ENCODE data around the gene HEATR9.

Gene HEATR9

DNA sequence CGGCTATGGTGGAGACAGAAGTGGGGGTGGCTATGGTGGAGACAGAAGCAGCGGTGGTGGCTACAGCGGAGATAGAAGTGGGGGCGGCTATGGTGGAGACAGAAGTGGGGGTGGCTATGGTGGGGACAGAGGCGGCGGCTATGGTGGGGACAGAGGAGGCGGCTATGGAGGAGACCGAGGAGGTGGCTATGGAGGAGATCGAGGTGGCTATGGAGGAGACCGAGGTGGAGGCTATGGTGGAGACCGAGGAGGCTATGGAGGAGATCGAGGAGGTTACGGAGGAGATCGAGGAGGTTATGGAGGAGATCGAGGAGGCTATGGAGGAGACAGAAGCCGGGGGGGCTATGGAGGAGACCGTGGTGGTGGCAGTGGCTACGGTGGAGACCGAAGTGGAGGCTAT is 24.1 kb downstream of the HEATR9 start:
- H3K4me3 ChIP-seq (ENCODE audit: low read depth, low read length) = no peak overlapping the region
- TF ChIP-seq, protein P1, sequence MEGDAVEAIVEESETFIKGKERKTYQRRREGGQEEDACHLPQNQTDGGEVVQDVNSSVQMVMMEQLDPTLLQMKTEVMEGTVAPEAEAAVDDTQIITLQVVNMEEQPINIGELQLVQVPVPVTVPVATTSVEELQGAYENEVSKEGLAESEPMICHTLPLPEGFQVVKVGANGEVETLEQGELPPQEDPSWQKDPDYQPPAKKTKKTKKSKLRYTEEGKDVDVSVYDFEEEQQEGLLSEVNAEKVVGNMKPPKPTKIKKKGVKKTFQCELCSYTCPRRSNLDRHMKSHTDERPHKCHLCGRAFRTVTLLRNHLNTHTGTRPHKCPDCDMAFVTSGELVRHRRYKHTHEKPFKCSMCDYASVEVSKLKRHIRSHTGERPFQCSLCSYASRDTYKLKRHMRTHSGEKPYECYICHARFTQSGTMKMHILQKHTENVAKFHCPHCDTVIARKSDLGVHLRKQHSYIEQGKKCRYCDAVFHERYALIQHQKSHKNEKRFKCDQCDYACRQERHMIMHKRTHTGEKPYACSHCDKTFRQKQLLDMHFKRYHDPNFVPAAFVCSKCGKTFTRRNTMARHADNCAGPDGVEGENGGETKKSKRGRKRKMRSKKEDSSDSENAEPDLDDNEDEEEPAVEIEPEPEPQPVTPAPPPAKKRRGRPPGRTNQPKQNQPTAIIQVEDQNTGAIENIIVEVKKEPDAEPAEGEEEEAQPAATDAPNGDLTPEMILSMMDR (IDR thresholded peaks at IDR 0.05; ENCODE audit: low read depth, low read length) = no peak

DNA sequence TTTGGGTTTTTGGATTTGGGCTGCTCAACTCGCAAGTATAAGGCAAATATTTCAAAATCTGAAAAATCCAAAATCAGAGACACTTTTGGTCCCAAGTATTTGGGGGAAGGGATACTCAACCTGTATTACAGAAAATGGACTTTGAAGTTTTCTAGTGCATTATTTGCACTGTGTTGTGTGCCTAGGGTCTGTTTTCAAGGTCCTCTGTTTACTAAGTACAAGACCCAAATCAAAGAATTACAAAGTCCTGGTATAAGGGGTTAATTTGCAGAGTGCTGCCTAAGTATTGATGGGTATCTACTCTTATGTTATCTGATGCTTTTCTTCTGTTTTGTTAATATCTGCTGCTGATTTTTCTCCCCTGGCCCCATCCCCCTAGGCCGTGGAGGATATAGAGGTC is 25.0 kb downstream of the HEATR9 start:
- TF ChIP-seq, protein P1 (IDR thresholded peaks at IDR 0.05; ENCODE audit: low read depth, low read length) = no peak
- H3K4me3 ChIP-seq (ENCODE audit: low read depth, low read length) = no peak overlapping the region

DNA sequence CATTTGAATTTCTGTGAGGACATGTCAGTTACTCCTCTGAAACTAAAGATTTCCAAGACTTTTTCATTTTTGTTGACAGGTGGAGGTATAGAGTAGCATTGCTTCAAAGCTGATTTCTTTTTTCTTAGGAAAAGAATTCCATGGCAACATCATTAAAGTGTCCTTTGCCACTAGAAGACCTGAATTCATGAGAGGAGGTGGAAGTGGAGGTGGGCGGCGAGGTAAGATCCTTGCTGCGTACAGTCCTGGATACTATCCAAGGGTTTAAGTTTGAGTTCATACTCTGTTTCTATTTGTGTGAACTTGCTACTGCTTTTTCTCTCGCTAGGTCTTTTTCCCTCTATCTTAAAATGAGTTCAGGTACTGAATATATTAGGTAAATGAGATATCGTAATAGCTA is 26.5 kb downstream of the HEATR9 start:
- H3K4me3 ChIP-seq (ENCODE audit: low read depth, low read length) = no peak overlapping the region
- TF ChIP-seq, protein P1 (IDR thresholded peaks at IDR 0.05; ENCODE audit: low read depth, low read length) = no peak

DNA sequence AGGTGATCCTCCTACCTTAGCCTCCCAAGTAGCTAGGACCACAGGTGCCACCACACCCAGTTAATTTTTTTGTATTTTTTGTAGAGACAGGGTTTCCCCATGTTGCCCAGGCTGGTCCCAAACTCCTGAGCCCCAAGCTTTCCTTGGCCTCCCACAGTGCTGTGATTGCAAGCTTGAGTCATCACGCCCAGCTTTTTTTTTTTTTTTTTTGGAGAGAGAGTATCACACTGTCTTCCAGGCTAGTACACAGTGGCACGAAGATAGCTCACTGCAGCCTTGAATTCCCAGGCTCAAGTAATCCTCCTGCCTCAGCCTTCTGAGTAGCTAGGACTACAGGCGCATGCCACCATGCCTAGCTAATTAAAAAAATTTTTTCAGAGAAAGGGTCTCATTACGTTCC is 27.2 kb downstream of the HEATR9 start:
- TF ChIP-seq, protein P1 (IDR thresholded peaks at IDR 0.05; ENCODE audit: low read depth, low read length) = no peak
- no peak overlapping the region for H3K4me3 ChIP-seq (ENCODE audit: low read depth, low read length)

DNA sequence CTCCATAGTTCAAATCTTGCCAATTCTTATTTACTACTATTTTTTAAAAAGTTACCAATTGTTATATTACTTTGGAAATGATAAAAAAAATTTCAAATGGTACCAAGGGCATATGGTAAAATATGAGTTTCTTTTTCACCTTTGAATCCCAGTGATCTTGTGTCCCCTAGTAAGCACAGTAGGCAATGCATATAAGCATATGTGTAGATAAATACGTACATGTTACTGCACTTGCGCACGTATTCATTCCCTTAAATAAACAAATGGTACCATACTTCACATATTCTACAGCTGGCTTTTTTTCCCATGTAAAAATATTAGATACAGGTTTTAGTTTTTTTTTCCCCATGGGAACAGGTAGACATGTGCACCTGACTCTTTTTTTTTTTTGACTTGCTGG is 27.6 kb downstream of the HEATR9 start:
- TF ChIP-seq, protein P1 (IDR thresholded peaks at IDR 0.05; ENCODE audit: low read depth, low read length) = no peak
- H3K4me3 ChIP-seq (ENCODE audit: low read depth, low read length) = no peak overlapping the region

DNA sequence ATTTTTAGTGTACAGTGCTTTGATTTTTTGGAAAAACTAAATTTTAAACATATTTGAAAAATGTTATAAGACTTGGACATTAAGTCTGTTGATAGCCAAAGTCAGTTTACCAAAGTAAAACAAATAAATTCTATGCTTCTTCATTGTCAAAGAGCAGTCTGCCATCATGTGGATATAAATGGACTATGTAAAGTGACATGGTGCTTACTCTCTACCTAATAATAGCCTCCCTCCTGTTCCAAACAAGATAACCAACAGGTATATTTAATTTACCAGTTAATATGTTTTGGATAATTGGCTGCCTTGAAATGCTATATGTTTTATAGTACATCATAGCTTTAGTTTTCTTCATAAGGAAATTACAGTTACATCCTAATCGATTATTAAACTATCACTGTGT is 43.5 kb downstream of the HEATR9 start:
- H3K4me3 ChIP-seq (ENCODE audit: low read depth, low read length) = no peak overlapping the region

DNA sequence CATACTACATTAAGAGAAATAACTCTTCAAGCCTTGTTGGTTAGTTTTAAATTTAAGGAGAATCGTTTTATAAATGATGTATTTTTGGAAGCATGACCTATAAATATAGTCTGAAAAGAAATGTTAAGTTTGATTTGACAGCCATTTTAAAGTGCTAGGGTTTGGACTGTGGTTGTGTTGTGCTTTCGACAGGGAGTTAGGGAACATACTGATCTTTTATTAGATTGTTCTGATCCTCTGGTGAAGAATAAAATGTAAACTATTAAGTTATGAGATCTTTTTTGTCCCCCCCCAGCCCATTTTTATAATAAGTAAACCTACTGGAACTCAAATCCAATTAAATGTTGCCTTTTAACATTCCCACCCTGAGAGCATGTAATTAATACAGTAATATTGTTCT is 47.4 kb downstream of the HEATR9 start:
- no peak overlapping the region for H3K4me3 ChIP-seq (ENCODE audit: low read depth, low read length)
- TF ChIP-seq, protein P1 (IDR thresholded peaks at IDR 0.05; ENCODE audit: low read depth, low read length) = no peak

More for the DNA sequence above, 43.5 kb downstream of the HEATR9 start:
- TF ChIP-seq, protein P1 (IDR thresholded peaks at IDR 0.05; ENCODE audit: low read depth, low read length) = no peak

All from WI38 (cell line).